AG09319 (cell line): ENCODE measurements around the gene CCDC187.

Experiments used
- DNase-seq: peaks from one replicate; pipeline ENCODE4 v3.0.0-alpha.2; 2010; ENCODE audit warnings: low read depth; ENCODE audit errors: extremely low read depth
- CTCF ChIP-seq: IDR thresholded peaks from 2 replicates; pipeline ENCODE4 v1.5.1; 2011; ENCODE audit warnings: low read depth, mild to moderate bottlenecking, inconsistent platforms, low read length, moderate library complexity

Gene CCDC187

GRCh38 chr9:136265561-136266355 lies 38.1 kb downstream of the CCDC187 start:
- TF ChIP-seq CTCF = no peak

GRCh38 chr9:136264441-136265405 lies 39.2 kb downstream of the CCDC187 start:
- no peak for DNase-seq
- no peak for TF ChIP-seq CTCF

More at GRCh38 chr9:136265561-136266355, 38.1 kb downstream of the CCDC187 start:
- DNase-seq = no peak

GRCh38 chr9:136264031-136264430 lies 39.9 kb downstream of the CCDC187 start:
- DNase-seq = no peak
- TF ChIP-seq CTCF = no peak

- no peak for DNase-seq
- TF ChIP-seq CTCF = no peak
Measured at GRCh38 chr9:136262671-136263178, 41.2 kb downstream of the CCDC187 start.

- TF ChIP-seq CTCF = no peak
- no peak for DNase-seq
Measured at GRCh38 chr9:136261686-136262430, 42.0 kb downstream of the CCDC187 start.

- TF ChIP-seq CTCF = no peak
- no peak for DNase-seq
Measured at GRCh38 chr9:136260936-136261472, 42.9 kb downstream of the CCDC187 start.
